RPMI8226 (cell line): ENCODE data around the gene TRIM44.
"Not testable (repeated sequence)": the region's sequence is repeated elsewhere in the genome, so short reads cannot be mapped to it uniquely, and the experiment has no call there.

Source experiments
- DNase-seq: peaks from one replicate; pipeline ENCODE4 v3.0.0-alpha.2; 2015

The TRIM44 gene

DNA sequence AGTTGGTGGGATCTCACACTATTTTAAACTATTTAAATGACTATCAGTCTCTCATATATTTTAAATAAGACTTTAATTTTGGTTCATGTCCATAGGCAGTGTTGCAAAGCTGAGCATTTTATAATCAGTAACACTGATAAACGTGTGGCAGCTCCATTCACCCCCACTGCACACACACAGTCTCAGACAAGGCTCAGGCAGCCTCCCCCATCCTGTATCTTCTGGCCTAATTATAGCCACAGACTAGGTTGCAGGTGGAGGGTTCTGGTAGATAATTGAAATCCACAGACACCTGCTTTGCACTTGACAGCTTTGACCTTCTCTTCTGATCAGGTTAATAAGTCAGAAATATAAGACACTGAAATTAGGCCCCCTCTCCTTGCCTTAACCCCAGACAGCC is 162.8 kb downstream of the TRIM44 start:
- no peak for DNase-seq

DNA sequence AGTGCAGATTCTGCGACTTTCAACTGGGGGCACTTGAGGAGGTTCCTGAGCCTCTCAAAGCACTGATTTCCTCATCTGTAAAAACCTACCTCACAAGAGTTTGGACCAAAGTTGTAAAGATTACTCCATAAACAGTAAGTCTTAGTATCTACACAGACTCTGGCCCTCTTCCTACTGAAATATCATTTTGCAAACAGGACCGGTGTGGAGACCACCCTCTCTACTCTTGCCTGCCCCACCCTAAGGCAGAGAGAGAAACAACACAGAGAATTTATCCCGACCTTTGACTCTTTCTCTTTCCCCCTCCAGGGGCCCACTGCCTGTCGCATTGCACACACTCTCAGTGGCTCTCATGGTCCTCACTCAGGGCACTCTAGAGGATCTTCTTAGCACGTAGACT is 163.4 kb downstream of the TRIM44 start:
- no peak for DNase-seq

DNA sequence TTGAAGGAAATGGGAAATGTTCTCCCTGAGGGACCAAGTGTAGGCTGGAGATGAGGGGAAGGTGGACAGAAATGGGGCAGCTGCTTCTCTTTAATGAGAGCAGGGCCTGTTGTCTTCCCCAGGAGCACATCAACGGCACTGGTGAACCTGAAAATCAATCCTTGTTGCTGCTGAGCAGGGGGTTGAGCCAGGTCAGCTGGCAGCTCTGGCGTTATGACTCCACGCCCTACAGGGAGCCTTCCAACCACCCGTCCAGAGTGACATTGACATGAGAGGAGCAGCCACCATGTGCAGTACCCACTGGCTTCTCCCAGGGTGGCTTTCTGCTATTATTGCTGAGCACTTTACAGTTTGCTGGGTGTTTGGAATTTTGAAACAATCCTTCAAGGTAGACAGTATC is 164.4 kb downstream of the TRIM44 start:
- no peak for DNase-seq

DNA sequence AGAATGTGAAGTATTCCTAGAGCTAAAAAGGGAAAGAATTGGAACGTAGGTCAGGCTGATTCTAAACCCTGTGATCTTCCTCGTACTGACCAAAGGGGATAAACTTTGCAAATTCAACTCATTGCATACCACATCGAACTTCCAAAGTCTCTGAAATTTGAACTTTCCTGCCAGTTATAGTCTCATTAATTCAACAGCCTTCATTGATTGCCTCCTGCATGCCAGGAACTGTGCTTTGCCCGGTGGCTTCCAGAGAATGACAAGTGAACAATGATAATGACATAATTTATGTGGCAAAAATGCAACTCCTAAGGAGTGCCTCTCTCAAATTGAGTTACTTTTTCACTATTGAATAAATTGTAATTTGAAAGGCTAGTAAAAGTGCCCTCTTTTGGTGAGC is 173.6 kb downstream of the TRIM44 start:
- DNase-seq: no peak

DNA sequence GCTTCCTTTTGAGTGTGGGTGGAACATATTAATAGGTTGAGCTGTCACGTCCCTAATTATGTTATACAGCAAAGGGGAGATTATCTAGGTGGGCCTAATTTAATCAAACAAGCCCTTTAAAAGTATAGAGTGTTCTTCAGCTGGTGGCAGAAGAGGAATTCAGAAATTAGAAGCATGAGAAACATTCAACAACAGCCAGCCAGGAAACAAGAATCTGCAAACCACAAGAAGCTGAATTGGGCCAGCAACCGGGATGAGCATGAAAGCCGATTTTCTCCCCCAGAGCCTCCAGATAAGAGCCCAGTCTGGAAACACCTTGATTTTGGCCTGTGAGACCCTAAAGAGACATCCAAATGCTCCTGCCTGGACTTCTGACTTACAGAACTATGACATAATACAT is 175.5 kb downstream of the TRIM44 start:
- DNase-seq: no peak

DNA sequence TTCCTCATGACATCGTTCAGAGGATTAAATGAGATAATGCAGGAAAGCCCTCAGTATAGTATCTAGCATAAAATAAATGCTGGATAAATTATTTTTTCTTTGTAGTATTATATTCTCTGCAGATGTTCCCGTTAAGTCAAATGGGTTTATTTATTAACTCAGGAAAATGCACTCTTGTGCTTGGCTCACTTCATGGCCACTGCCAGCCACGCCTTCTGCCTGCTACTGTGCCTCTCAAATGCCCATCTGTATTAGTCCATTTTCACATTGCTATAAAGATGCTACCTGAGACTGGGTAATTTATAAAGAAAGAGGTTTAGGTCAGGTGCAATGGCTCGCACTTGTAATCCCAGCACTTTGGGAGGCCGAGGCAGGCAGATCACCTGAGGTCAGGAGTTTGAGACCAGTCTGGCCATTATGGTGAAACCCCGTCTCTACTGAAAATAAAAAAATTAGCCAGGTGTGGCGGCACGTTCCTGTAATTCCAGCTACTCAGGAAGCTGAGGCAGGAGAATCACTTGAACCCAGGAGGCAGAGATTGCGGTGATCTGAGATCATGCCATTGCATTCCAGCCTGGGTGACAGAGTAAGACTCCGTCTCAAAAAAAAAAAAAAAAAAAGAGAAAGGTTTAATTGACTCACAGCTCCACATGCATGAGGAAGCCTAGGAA is 176.3 kb downstream of the TRIM44 start:
- not testable (repeated sequence) for DNase-seq

DNA sequence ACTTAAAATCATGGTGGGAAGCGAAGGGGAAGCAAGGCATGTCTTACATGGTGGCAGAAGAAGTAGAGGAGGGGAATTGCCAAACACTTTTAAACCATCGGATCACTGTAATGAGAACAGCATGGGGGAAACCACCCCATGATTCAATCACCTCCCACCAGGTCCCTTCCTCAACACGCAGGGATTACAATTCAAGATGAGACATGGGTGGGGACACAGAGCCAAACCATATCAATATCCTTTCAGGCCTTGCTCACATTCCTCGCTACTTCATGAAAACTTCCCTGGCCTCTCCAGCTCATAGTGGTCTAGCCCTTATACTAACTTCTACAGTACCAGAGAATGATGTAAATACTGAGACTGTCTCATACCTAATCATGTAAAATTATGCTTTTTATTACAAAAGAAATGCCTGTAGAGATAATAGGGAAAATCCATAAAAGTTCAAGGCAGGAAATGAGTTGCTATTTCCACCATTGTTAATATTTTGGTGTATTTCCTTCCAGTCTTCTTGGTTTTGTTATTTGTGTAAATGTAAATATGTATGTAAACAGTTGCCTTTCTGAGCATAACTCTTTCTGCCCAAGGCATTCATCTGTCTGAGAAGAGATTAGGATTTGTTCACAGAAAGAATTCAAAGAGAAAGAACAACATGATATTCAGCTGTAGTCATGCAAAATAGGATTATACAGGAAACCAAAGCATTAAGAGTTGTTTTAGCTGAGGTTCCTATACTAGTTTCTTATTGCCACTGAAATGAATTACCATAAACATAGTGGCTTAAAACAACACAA is 177.0 kb downstream of the TRIM44 start:
- DNase-seq: no peak

DNA sequence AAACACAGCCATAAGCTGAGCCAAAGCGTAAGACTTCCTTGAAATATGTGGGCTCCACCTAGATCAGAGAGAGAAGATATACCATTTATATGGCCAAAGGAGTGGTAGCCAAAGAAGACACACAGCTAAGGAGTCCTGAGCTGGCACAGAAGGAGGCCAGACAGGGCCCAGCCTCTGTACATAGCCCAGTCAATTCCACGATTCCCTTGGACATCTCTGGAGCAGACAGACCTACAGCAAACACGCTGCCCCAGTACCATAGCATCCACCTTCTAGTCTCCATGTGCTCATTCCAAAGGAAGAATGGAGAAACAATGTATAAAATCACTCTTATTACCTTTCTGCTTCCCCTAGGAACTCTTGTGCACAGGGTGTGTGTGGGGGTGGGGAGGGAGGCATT is 179.2 kb downstream of the TRIM44 start:
- DNase-seq: no peak

DNA sequence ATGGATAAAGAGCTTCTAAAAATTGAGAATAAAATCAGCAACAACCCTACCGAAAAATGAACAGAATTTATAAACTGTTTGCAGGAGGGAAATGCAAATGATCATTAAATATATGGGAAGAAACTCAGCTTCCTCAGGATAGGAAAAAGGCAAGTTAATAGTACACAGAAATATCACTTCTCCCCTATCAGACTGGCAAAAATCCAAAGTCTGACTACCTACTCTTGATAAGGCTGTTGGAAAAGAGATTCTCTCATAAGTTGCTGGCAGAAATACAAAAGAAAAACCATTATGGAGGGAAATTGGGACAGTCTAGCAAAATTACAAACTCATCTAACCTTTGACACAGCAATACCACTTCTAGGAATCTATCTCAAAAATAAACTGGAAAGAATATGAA is 180.4 kb downstream of the TRIM44 start:
- DNase-seq: no peak

DNA sequence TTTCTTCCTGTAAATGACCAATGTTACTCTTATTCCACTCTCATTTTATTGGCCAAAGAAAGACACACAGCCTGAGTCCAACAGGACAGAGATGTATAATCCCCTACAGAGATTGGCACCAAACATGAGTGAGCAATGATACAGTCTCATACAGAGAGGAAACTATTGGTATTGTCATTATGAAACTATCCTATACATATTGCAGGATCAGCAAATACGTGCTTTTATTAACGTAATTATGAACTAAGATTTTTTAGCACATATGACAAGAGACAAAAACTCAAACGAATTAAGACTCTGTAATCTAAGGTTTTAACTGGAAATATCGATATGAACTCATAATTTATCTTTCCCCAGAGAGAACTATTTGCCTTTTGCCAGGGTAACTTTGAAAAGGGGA is 182.0 kb downstream of the TRIM44 start:
- no peak for DNase-seq

DNA sequence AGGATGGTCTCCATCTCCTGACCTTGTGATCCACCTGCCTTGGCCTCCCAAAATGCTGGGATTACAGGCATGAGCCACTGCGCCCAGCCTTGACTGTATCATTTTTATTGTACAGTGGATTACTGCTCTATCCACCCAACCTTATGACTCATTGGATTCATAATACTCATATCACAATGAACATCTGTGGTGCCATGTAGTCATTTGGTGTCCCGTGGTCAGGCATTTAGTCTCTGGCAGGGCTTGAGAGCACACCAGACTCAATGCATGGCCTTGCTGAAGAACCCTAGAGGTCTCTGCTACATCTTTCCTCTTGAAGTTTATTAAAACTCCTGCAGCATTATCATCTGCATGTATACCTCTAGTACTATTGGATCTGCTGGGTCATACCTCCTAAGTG is 183.3 kb downstream of the TRIM44 start:
- no peak for DNase-seq

DNA sequence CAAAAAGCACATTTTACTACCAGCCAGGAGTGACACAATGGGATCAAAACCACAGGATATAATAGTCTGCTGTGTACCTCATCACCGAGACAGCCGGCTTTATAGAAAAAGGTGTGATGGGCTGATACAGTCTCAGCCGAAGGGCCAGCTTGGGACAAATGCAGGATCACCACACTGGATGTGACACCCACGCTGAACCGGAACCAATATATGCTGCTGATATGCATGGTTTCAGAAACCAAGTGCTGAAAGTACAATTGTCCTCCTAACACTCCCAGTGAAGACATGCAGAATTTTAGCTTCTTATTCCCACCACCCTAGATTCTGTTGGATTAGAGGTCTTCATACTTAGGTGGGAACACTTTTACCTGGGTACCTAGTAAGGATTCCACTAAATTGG is 184.3 kb downstream of the TRIM44 start:
- no peak for DNase-seq

DNA sequence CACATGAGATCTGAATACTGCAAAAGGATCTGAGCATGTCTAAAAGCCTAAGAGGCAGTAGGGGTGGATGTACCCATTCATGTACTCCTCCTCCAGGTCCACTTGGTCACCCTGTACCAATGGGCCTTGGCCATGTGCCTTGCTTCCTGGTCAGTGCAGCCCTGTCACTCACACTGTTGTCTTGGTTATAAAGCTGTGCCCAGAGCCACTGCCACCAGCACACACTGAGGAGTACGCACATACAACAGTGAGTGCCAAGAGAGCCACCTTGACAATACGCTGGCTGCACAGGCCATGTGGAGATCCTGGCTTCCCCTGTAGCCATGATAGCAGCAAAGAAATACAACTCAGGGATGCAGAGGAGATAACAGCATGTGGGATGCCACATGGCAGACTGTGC is 184.9 kb downstream of the TRIM44 start:
- no peak for DNase-seq

DNA sequence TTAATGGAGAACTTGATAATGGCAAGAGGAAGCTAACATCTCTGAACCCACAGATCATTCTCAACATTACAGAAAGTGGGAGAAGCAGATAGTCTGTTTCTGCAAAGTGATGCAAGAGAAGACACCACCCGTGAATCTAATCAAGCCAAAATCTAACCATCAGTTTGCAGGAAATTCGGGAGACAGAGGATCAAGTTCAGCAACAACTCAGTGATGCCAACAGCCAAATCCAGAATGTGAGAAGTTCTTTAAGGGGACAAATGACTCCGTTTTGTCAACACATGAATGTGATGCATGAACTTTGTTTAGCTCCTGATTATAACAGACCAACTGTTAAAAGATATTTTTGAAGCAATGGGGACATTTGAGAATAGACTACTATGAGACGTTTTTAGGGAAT is 186.0 kb downstream of the TRIM44 start:
- no peak for DNase-seq

DNA sequence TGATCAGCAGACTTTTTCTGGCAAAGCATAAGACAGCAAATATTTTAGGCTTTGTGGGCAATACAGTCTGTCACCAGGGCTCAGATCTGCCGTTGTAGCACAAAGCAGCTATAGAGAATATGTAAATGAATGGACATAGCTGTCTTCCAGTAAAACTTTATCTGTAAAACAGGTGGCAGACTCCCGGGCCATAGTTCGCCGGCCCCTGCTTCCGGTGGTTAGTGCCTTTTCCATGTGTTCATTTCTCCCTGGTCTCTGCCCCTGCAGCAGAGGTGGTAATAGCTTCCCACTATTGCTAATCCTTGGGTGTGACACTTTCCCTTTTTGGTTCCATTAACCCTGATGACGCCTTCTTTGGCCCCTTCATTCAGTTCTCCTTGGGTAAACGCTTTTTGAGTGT is 187.6 kb downstream of the TRIM44 start:
- DNase-seq: no peak

DNA sequence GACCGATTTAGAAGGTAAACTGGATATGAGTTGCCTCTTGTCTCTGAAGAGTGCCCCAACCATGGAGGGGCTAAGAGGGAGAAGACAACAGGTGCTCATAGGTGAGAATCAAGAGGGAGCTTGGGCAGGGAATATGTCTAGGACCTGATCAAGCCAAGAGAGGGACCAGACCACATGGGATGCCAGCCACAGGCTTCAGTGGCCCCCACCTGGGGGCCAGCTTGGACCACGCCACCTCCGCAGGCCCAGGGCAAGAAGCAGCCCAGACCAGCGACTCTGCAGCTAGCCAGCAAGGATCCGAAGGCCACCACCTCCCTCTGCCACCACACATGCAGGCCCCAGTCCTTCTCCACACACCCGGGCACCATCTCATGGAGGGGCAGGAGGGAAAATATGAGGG is 188.8 kb downstream of the TRIM44 start:
- no peak for DNase-seq

DNA sequence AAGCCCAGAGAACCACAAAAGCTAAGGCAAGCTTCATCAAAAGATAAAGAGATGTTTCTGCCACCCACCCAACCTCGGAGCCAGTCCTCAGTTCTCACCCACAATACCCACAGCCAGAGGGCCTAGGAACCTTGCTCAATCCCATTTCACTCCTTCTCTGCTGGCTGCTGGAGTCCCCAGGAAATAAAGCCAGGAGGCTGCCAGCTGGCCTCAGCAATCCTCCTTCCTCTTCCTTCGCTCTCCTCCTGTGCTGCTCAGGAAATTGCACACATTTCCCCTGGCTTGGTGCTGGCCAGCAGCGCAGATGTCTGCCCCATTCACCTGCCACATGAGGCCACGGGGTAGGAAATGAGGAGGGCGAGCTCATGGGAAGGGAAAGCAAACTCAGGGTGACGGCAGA is 189.5 kb downstream of the TRIM44 start:
- DNase-seq: no peak

DNA sequence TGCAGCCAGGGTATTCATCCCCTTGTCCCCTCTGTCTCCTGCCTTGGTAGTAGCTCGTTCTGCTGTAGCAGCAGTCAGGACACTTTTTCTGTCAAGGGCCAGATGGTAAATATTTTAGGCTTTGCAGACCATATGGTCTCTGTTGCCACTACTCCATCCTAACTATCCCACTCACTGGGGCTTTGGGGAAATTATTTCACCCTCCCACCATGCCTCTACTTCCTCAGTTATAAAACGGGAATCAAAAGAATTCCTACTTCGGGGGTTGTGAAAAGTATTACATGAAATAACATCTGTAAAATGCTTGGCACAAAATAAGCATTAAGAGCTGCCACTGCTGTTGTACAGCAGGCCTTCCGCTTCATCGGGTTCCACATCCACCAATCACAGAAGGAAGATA is 191.4 kb downstream of the TRIM44 start:
- DNase-seq: no peak

DNA sequence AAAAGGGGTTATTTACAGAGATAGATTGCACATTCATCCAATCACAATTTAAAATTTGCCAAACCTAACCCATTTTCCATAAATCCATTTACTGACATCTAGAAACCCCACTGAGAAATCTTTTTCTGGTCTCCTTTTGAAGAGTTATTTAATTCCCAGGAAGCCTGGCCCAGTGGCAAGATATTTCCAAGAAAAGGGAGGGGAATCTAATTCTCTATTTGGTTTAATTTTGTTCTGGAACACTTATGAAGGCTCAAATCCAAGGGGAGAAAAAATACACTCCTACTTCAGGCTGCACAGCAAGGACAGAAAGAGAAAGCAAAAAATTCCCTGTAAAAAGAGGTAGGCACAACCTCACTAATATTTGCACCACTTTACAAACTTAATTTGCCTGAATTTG is 193.1 kb downstream of the TRIM44 start:
- no peak for DNase-seq

DNA sequence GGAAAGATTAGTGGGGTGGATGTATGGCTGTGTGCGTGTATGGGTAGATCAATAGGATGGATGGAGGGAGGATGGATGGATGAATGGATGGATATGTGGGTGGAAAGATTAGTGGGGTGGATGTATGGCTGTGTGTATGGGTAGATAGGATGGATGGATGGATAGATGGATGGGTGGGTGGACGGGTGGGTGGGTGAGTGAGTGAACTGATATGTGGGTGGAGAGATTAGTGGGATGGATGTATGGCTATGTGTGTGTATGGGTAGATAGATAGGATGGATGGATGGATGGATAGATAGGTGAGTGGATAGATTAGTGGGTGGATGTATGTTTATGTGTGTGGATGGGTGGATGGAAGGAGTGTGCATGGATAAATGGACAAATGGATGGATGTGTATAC is 193.7 kb downstream of the TRIM44 start:
- DNase-seq: no peak

DNA sequence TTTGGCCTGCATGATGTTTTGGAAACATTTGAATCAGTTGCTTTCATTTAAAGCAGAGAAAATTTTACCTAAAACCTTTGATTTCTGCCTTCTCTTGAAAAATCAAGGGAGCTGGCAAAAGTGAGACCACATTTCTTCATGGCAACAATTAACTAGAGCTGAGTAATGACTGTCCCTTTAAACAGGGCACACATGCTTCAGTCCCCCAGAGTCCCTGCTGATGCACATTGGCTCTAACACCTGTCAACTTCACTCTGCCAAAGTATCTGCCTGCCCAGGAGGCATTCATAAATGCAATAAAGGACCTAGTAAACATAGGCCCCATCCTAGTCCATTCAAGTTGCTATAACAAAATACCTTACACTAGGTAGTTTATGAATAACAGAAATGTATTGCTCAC is 194.2 kb downstream of the TRIM44 start:
- DNase-seq: no peak

DNA sequence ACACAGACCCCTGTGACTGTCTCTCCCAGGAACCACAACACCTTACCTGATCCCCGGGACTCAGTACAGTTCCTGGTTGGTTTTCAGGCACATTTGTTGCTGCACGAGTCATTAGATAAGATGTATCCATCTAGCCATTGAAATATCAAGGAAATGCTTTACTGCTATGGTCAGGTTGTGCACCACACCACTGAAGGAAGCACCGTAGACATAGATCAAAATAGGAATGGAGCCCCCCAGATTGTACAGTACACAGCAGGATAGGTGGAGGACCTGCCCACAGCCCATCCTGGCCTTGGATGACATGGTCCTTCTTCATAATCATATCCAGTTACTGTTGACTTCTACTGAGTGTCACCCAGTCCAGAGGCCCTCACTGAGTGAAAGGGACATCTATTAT is 195.3 kb downstream of the TRIM44 start:
- DNase-seq: no peak

DNA sequence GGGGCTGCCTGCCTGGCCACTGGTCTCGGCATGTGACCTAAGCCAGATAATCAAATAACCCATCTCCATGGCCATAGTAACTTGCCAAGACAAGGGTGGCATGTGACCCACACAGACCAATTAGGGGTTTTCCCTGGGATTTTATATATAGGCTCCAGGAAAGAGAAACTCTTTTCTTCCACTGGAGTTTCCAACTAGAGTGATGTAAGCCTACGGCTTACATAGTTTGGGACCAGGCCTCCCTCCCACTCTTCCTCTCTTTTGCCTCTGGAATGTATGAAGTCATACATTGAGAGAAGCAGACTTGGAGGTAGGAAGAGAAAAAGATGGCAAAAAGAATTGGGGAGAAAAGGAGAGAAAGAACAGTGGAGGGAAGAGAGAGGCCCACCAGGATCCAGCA is 196.7 kb downstream of the TRIM44 start:
- no peak for DNase-seq

DNA sequence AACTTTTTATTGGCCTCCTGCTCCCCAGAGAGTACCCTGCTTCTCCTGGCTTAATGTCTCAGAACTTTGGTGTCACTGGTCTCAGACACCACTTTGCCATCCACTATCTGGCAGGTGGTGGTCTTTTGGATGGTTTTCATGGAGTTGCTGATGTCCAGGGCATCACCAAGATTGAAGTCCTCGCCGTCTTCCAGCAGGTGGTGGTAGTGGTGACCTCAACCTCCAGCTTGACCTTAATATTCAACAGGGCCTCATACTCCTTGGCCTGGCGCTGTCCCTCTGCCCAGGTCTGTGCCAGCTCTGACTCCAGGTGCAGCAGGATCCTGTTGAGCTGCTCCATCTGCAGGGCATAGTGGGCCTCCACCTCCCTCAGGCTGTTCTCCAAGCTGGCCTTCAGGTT is 197.6 kb downstream of the TRIM44 start:
- DNase-seq: not testable (repeated sequence)

DNA sequence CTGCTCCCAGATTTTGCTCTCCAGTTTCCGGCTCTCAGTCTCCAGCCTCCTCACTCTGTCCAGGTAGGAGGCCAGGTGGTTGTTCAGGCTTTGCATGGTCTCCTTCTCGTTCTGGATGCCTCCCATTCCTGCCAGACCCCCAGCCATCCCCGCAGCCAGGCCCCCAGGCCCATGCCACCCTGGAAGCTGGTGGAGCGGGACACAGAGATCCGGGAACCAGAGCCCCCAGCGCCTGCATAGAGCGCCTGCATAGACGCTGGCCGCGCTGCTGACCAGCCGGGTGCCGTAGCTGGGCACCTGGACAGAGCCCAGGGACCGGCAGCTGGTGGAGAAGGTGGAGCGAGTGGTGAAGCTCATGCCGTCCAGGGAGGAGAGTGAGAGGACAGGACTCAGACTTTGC is 198.6 kb downstream of the TRIM44 start:
- no peak for DNase-seq
